Activated CD4-positive, alpha-beta T cell treated with anti-CD3 and anti-CD28 coated beads, Interleukin-2, amount 50 U/mL, for 16 hours (primary cell): Measurements from ENCODE around the gene POU3F2.

Experiments used
- DNase-seq: peaks from one replicate; pipeline ENCODE4 v3.0.0-alpha.2; 2020

POU3F2 gene

GRCh38 chr6:98831057-98831958 is 3.1 kb upstream of the POU3F2 start:
- DNase-seq: no peak

- DNase-seq: no peak
Measured at GRCh38 chr6:98831959-98832283, 2.5 kb upstream of the POU3F2 start.

GRCh38 chr6:98832284-98833056 is 1.9 kb upstream of the POU3F2 start:
- no peak for DNase-seq

- no peak for DNase-seq
Measured at GRCh38 chr6:98833057-98833306, 1.4 kb upstream of the POU3F2 start.

GRCh38 chr6:98833307-98834059 is 891 bp upstream of the POU3F2 start:
- no peak for DNase-seq

- DNase-seq: no peak
Measured at GRCh38 chr6:98835149-98836024, 1.0 kb downstream of the POU3F2 start.

GRCh38 chr6:98836025-98836961 is 1.9 kb downstream of the POU3F2 start:
- DNase-seq: no peak

GRCh38 chr6:98836962-98837944 is 2.9 kb downstream of the POU3F2 start:
- no peak for DNase-seq

GRCh38 chr6:98838032-98838431 is 3.7 kb downstream of the POU3F2 start:
- no peak for DNase-seq

- DNase-seq: no peak
Measured at GRCh38 chr6:98838975-98839374, 4.6 kb downstream of the POU3F2 start.

- no peak for DNase-seq
Measured at GRCh38 chr6:98839781-98840361, 5.5 kb downstream of the POU3F2 start.

- no peak for DNase-seq
Measured at GRCh38 chr6:98840385-98840784, 6.0 kb downstream of the POU3F2 start.

GRCh38 chr6:98840996-98841513 is 6.7 kb downstream of the POU3F2 start:
- no peak for DNase-seq

- DNase-seq: no peak
Measured at GRCh38 chr6:98841621-98842341, 7.4 kb downstream of the POU3F2 start.

GRCh38 chr6:98842342-98843180 is 8.2 kb downstream of the POU3F2 start:
- DNase-seq: no peak

GRCh38 chr6:98843271-98844243 is 9.2 kb downstream of the POU3F2 start:
- no peak for DNase-seq
